Activated T-cell treated with anti-CD3 and anti-CD28 coated beads, Interleukin-2, amount 50 U/mL, for 4 hours (primary cell): ENCODE data around the gene PLA1A. TPM values are rescaled to one million over a fixed set of nuclear protein-coding genes. Genes with fewer than 3 reads are reported as not detected.

Source experiments
- ATAC-seq, 2 donors: fragments of 200-7000 bp; cut with Tn5 transposase; one replicate each; pipeline ENCODE4 v1.10.0; 2021
- DNase-seq: peaks from one replicate; pipeline ENCODE4 v3.0.0-alpha.2; 2020
- H3K27me3 Mint-ChIP-seq: one replicate; pipeline ENCODE4 v1.8.0; 2021; ENCODE audit warnings: low read depth, mixed read lengths
- H3K36me3 Mint-ChIP-seq: one replicate; pipeline ENCODE4 v1.8.0; 2022; ENCODE audit warnings: mixed read lengths; ENCODE audit not compliant: insufficient read depth
- H3K4me1 Mint-ChIP-seq: one replicate; pipeline ENCODE4 v1.8.0; 2021; ENCODE audit warnings: low read depth, mixed read lengths
- H3K4me3 Mint-ChIP-seq: one replicate; pipeline ENCODE4 v1.8.0; 2021; ENCODE audit warnings: mild to moderate bottlenecking, moderate library complexity, mixed read lengths
- H3K9me3 Mint-ChIP-seq: one replicate; pipeline ENCODE4 v1.8.0; 2021; ENCODE audit warnings: mixed read lengths
- total RNA-seq, 3 donors: library from RNA; stranded (reverse); gene quantifications; one replicate each; pipeline ENCODE4 v1.2.1, GENCODE V29; 2021

PLA1A gene
- total RNA-seq, 3 donors from 2014 or later, result not detected

- H3K4me3 Mint-ChIP-seq, result no peak overlapping the region
- H3K36me3 Mint-ChIP-seq, result peaks cover 35% of the 10 kb centered on the region
- peaks cover 16% of the 10 kb centered on the region for H3K4me1 Mint-ChIP-seq
- no peaks in the 10 kb centered on the region for H3K27me3 Mint-ChIP-seq
- H3K9me3 Mint-ChIP-seq, result no peaks in the 10 kb centered on the region
- no peak for DNase-seq
- ATAC-seq, result no peak
Observed at GRCh38 chr3:119647171-119647570, 49.5 kb downstream of the PLA1A start.

GRCh38 chr3:119647843-119648575 is 50.3 kb downstream of the PLA1A start:
- no peak for DNase-seq
- ATAC-seq, result no peak
- Mint-ChIP-seq H3K36me3 (peaks cover 37% of the 10 kb centered on the region), H3K4me3 (no peak overlapping the region), H3K9me3 (no peaks in the 10 kb centered on the region), H3K27me3 (no peaks in the 10 kb centered on the region), H3K4me1 (peaks cover 9% of the 10 kb centered on the region)

GRCh38 chr3:119649761-119650160 is 52.1 kb downstream of the PLA1A start:
- DNase-seq (no peak), ATAC-seq (no peak)
- Mint-ChIP-seq H3K27me3 (no peaks in the 10 kb centered on the region), H3K4me1 (no peaks in the 10 kb centered on the region), H3K36me3 (peaks cover 42% of the 10 kb centered on the region), H3K9me3 (no peaks in the 10 kb centered on the region), H3K4me3 (no peak overlapping the region)

GRCh38 chr3:119652306-119653033 is 54.8 kb downstream of the PLA1A start:
- ATAC-seq (no peak), DNase-seq (no peak)
- peaks cover 29% of the 10 kb centered on the region for H3K36me3 Mint-ChIP-seq
- no peak overlapping the region for H3K4me3 Mint-ChIP-seq
- no peaks in the 10 kb centered on the region for H3K27me3 Mint-ChIP-seq
- no peaks in the 10 kb centered on the region for H3K9me3 Mint-ChIP-seq
- H3K4me1 Mint-ChIP-seq, result no peaks in the 10 kb centered on the region

GRCh38 chr3:119653876-119654275 is 56.2 kb downstream of the PLA1A start:
- H3K27me3 Mint-ChIP-seq, result no peaks in the 10 kb centered on the region
- H3K36me3 Mint-ChIP-seq, result peaks cover 22% of the 10 kb centered on the region
- no peak for DNase-seq
- no peaks in the 10 kb centered on the region for H3K9me3 Mint-ChIP-seq
- peaks cover 2% of the 10 kb centered on the region for H3K4me1 Mint-ChIP-seq
- no peak overlapping the region for H3K4me3 Mint-ChIP-seq
- no peak for ATAC-seq

GRCh38 chr3:119657887-119658702 is 60.4 kb downstream of the PLA1A start:
- Mint-ChIP-seq H3K4me1 (peaks cover 4% of the 10 kb centered on the region), H3K4me3 (no peak overlapping the region), H3K9me3 (no peaks in the 10 kb centered on the region), H3K27me3 (no peaks in the 10 kb centered on the region), H3K36me3 (peaks cover 12% of the 10 kb centered on the region)
- no peak for ATAC-seq
- no peak for DNase-seq

GRCh38 chr3:119658994-119659393 is 61.3 kb downstream of the PLA1A start:
- peaks cover 9% of the 10 kb centered on the region for H3K36me3 Mint-ChIP-seq
- no peak overlapping the region for H3K4me3 Mint-ChIP-seq
- no peak for ATAC-seq
- DNase-seq, result no peak
- no peaks in the 10 kb centered on the region for H3K27me3 Mint-ChIP-seq
- H3K9me3 Mint-ChIP-seq, result no peaks in the 10 kb centered on the region
- H3K4me1 Mint-ChIP-seq, result peaks cover 4% of the 10 kb centered on the region

- no peak overlapping the region for H3K4me3 Mint-ChIP-seq
- H3K36me3 Mint-ChIP-seq, result peaks cover 8% of the 10 kb centered on the region
- no peaks in the 10 kb centered on the region for H3K27me3 Mint-ChIP-seq
- no peak for ATAC-seq
- H3K4me1 Mint-ChIP-seq, result peaks cover 4% of the 10 kb centered on the region
- no peaks in the 10 kb centered on the region for H3K9me3 Mint-ChIP-seq
- DNase-seq, result no peak
Observed at GRCh38 chr3:119659606-119660291, 62.1 kb downstream of the PLA1A start.

- no peaks in the 10 kb centered on the region for H3K27me3 Mint-ChIP-seq
Observed at GRCh38 chr3:119660474-119661440, 63.1 kb downstream of the PLA1A start, which contains the start of gene POPDC2. TSS of gene POPDC2 (minus strand) at chr3:119660589. CDS start at chr3:119660423, 166 bp downstream.

GRCh38 chr3:119662604-119663373 is 65.1 kb downstream of the PLA1A start:
- no peaks in the 10 kb centered on the region for H3K36me3 Mint-ChIP-seq
- H3K4me1 Mint-ChIP-seq, result peaks cover 2% of the 10 kb centered on the region
- H3K9me3 Mint-ChIP-seq, result no peaks in the 10 kb centered on the region
- ATAC-seq, result no peak
- H3K27me3 Mint-ChIP-seq, result no peaks in the 10 kb centered on the region
- DNase-seq, result no peak
- H3K4me3 Mint-ChIP-seq, result no peak overlapping the region

More at GRCh38 chr3:119660474-119661440, 63.1 kb downstream of the PLA1A start, which contains the start of gene POPDC2:
- ATAC-seq (no peak), DNase-seq (no peak)
- Mint-ChIP-seq H3K9me3 (no peaks in the 10 kb centered on the region), H3K4me1 (peaks cover 4% of the 10 kb centered on the region), H3K4me3 (no peak within 1 kb of the TSS), H3K36me3 (peaks cover 8% of the 10 kb centered on the region)

GRCh38 chr3:119663885-119664284 is 66.2 kb downstream of the PLA1A start:
- Mint-ChIP-seq H3K4me1 (peaks cover 2% of the 10 kb centered on the region), H3K9me3 (no peaks in the 10 kb centered on the region), H3K27me3 (no peaks in the 10 kb centered on the region), H3K36me3 (no peaks in the 10 kb centered on the region), H3K4me3 (no peak overlapping the region)
- no peak for ATAC-seq
- DNase-seq, result no peak

GRCh38 chr3:119664370-119664769 is 66.7 kb downstream of the PLA1A start:
- DNase-seq (no peak), ATAC-seq (no peak)
- Mint-ChIP-seq H3K4me3 (no peak overlapping the region), H3K27me3 (no peaks in the 10 kb centered on the region), H3K4me1 (peaks cover 2% of the 10 kb centered on the region), H3K36me3 (peaks cover under 1% of the 10 kb centered on the region), H3K9me3 (no peaks in the 10 kb centered on the region)
